Stimulated activated memory B cell treated with anti-CD40 and anti-IgM and Interleukin-4, amounts not matched to agents 10 μg/mL and 1 μg/mL and 100 μg/mL, for 72 hours (primary cell): Measurements from ENCODE around the gene CLDN5.
"Not testable (repeated sequence)": the region's sequence is repeated elsewhere in the genome, so short reads cannot be mapped to it uniquely, and the experiment has no call there.

ENCODE experiments used
- ATAC-seq: fragments of 150-1000 bp; cut with Tn5 transposase; 2 replicates; pipeline ENCODE4 v1.10.0; 2021
- H3K27ac Mint-ChIP-seq: one replicate; pipeline ENCODE4 v1.8.0; 2022; ENCODE audit warnings: mild to moderate bottlenecking, mixed read lengths
- H3K27me3 Mint-ChIP-seq: one replicate; pipeline ENCODE4 v1.8.0; 2022; ENCODE audit warnings: mixed read lengths
- H3K36me3 Mint-ChIP-seq: one replicate; pipeline ENCODE4 v1.8.0; 2022; ENCODE audit warnings: mixed read lengths
- H3K4me1 Mint-ChIP-seq: one replicate; pipeline ENCODE4 v1.8.0; 2022; ENCODE audit warnings: mixed read lengths
- H3K4me3 Mint-ChIP-seq: one replicate; pipeline ENCODE4 v1.8.0; 2022; ENCODE audit warnings: mild to moderate bottlenecking, moderate library complexity, mixed read lengths
- H3K9me3 Mint-ChIP-seq: one replicate; pipeline ENCODE4 v1.8.0; 2022; ENCODE audit warnings: mixed read lengths

Gene CLDN5

DNA sequence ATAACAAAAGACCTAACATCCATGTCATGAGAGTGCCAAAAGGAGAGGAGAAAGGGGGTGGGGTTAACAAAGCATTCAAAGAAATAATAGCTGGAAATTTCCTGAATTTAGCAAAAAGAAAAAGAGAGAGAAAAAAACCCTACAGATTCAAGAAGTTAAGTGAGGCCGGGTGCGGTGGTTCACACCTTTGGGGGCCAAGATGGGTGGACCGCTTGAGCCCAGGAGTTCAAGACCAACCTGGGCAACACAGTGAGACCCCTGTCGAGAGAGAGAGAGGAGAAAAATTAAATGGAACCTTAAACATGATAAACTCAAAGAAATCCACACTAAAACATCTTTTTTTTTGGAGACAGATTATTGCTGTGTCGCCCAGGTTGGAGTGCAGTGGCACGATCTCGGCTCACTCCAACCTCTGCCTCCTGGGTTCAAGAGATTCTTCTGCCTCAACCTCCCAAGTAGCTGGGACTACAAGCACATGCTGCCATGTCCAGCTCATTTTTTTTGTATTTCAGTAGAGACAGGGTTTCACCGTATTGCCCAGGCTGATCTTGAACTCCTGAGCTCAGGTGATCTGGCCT lies 8.9 kb upstream of the CLDN5 start:
- Mint-ChIP-seq H3K36me3 (no peaks in the 10 kb centered on the region), H3K27me3 (peaks cover 37% of the 10 kb centered on the region), H3K4me1 (no peaks in the 10 kb centered on the region), H3K4me3 (no peak overlapping the region), H3K9me3 (no peaks in the 10 kb centered on the region), H3K27ac (no peak overlapping the region)
- ATAC-seq, result no peak

DNA sequence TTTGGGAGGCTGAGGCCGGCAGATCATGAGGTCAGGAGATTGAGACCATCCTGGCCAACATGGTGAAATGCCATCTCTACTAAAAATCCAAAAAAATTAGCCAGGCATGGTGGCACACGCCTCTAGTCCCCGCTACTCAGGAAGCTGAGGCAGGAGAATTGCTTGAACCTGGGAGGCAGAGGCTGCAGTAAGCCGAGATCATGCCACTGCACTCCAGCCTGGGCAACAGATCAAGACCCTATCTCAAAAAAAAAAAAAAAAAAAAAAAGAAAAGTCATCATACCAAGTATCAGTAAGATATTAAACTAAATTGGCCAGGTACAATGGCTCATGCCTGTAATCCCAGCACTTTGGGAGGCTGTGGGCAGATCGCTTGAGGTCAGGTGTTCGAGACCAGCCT lies 7.1 kb upstream of the CLDN5 start:
- H3K4me1 Mint-ChIP-seq, H3K36me3 Mint-ChIP-seq: not testable (repeated sequence)
- peaks cover 49% of the 10 kb centered on the region for H3K27me3 Mint-ChIP-seq

DNA sequence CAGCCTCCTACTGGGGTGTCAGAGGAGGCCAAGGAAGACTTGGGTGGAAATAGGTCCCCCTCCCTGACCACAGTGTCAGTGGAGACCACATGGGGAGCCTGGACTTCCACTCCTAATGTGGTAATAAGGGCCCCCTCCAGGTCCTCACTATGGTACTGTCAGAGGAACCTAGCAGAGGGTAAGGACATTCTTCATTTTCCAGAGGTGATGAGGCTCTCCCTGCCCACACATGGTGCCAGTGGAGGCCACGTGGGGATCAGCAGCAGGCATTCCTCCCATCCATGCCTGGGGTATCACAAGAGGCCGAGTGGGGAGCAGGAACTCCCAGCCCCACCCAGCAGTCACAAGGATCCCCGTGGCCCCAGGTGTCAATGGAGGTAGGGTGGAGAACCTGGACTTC lies 6.5 kb upstream of the CLDN5 start:
- Mint-ChIP-seq H3K4me3 (no peak overlapping the region), H3K27ac (no peak overlapping the region), H3K9me3 (no peaks in the 10 kb centered on the region), H3K36me3 (no peaks in the 10 kb centered on the region), H3K4me1 (no peaks in the 10 kb centered on the region), H3K27me3 (peaks cover 55% of the 10 kb centered on the region)
- no peak for ATAC-seq

More for the DNA sequence above, 7.1 kb upstream of the CLDN5 start:
- not testable (repeated sequence) for H3K4me3 Mint-ChIP-seq, ATAC-seq, H3K9me3 Mint-ChIP-seq, H3K27ac Mint-ChIP-seq

DNA sequence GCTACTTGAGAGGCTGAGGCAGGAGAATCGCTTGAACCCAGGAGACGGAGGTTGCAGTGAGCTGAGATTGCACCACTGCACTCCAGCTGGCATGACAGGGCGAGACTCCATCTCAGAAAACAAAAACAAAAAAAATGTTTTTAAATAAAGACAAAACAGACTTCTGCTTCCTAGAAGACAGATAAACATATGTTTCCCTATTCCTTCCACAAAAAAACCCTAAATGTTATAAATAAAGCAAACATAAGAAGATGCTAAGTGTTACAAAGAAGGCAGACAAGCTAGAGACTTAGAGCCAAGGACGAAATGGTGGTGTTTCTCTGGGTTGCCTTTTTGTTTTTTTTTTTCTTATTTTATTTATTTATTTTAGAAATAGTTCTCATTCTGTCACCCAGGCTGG lies 5.6 kb upstream of the CLDN5 start:
- Mint-ChIP-seq H3K4me1 (peaks cover 3% of the 10 kb centered on the region), H3K36me3 (no peaks in the 10 kb centered on the region), H3K9me3 (no peaks in the 10 kb centered on the region), H3K27me3 (peaks cover 64% of the 10 kb centered on the region), H3K4me3 (no peak overlapping the region), H3K27ac (no peak overlapping the region)
- no peak for ATAC-seq

DNA sequence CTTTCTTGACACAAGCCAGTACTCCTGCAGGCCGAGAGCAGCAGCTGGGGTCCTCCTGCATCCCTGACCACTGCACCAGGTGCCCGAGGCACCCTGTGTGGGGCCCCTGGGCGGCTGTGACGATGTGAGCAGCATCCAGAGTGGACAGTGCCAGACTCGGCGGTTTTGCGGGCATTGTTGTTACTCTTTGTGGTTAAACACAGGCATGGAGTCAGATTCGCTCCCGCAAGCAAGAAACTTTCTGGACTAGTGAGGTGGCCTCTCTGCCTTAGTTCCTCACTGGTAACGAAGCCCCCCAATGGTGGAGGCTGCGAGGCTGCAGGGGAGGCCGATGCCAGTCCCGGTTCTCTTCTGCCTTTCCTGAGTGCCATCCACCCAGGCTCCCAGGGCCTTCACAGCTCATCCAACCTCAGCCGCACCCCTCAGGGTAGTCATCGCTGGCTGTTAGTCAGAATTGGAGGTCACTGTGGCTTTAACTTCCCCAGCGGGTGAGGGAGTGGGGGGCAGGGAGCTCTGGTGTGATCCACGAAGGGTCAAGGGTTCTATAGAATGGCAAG lies 3.7 kb upstream of the CLDN5 start:
- Mint-ChIP-seq H3K27ac (no peak overlapping the region), H3K36me3 (no peaks in the 10 kb centered on the region), H3K27me3 (peaks cover 68% of the 10 kb centered on the region), H3K4me1 (peaks cover 8% of the 10 kb centered on the region), H3K9me3 (no peaks in the 10 kb centered on the region), H3K4me3 (no peak overlapping the region)
- no peak for ATAC-seq

DNA sequence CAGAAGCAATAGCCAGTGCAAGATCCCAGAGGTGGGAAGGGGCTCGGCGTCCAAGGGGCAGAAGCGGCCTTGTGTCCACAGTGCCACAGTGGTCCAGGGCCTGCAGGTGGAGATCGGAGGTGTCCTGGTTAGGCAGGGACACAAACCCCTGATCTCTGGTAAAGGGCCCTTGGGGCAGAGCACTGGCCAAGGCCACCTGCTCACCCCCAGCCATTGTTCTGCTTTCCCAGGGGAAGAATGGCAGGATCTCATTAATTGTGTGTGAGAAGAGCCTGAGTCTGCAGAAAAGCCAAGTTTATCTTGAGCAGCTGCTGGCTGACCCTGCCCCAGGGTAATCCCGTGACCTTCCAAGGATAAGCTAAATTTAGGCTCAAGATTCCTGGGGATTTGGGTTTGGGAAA lies 3.1 kb upstream of the CLDN5 start:
- Mint-ChIP-seq H3K9me3 (no peaks in the 10 kb centered on the region), H3K27me3 (peaks cover 68% of the 10 kb centered on the region), H3K4me1 (peaks cover 8% of the 10 kb centered on the region), H3K27ac (no peak overlapping the region), H3K4me3 (no peak overlapping the region), H3K36me3 (no peaks in the 10 kb centered on the region)
- ATAC-seq, result no peak

DNA sequence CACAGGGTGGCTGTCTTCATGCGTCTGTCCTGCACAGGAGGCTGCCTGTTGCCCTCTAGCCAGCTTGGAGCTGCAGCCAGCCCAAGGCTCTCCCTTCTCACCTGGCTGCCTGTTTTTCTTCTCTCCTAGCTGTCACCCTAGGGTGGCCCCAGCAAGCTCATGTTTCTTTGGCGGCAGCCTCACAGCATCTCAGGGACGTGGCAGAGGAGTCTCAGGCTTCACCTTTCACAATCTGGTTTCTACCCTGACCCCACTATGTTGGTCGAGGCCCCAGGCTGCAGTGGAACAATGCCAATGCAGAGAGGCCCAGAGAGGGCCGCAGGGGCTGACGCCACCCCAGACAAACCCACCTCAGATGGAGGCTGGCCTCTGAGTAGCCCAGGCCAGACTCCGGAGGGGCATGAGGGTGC lies 2.5 kb upstream of the CLDN5 start:
- H3K4me1 Mint-ChIP-seq, result peaks cover 8% of the 10 kb centered on the region
- H3K4me3 Mint-ChIP-seq, result no peak overlapping the region
- H3K36me3 Mint-ChIP-seq, result no peaks in the 10 kb centered on the region
- no peaks in the 10 kb centered on the region for H3K9me3 Mint-ChIP-seq
- H3K27me3 Mint-ChIP-seq, result peaks cover 68% of the 10 kb centered on the region
- no peak for ATAC-seq
- H3K27ac Mint-ChIP-seq, result no peak overlapping the region

DNA sequence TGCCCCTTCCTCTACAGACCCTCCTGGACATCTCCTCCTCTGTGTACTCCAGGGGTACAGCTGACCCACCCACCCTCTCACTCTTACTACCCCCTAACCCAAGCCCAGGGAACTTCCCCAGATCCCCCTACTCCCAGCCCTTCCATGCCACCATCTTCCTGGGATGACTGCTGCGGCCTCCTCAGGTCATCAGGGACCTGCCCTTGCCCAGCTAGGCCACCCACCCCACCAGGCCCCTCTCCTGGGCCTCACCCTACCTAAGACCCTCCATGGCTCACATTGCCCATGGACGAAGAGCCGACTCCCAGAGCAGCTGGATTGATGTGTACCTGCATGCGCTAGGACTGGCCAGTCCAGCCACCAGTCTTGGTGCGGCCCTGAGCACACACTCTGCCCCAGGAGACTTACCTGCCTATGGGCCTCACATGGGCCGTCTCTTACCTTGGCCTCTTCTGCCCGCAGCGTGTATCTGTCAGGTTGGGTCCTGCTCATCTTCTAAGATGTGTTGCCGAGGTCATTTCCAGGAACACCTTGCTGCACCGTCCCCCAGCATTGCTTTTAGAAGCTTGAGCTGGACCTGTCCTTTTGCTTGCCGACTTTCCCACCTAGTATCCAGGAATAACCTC lies 2.0 kb upstream of the CLDN5 start:
- no peak overlapping the region for H3K4me3 Mint-ChIP-seq
- H3K27ac Mint-ChIP-seq, result no peak overlapping the region

DNA sequence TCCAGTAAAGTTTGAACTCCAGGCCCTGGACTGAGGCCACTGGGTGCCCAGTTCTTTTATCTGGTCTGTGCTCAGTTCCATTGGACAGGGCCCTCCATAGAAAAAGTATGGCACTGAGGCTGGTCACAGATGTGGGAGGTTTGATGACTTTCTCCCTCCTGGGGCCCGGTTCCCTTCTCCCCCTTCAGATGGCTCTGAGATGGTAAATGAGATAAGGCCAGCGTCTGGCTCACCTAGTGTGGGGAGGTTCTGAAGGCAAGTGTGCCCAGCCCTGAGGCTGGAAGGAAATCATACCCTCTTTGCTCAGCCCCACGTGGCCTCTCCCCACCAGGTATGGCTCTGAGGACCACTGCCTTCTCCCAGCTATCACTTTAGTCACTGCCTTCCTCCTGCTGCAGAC lies 1.5 kb upstream of the CLDN5 start:
- H3K4me1 Mint-ChIP-seq, result peaks cover 8% of the 10 kb centered on the region

More for the DNA sequence above, 2.0 kb upstream of the CLDN5 start:
- Mint-ChIP-seq H3K4me1 (peaks cover 8% of the 10 kb centered on the region), H3K27me3 (peaks cover 64% of the 10 kb centered on the region), H3K36me3 (no peaks in the 10 kb centered on the region), H3K9me3 (no peaks in the 10 kb centered on the region)
- ATAC-seq, result no peak

DNA sequence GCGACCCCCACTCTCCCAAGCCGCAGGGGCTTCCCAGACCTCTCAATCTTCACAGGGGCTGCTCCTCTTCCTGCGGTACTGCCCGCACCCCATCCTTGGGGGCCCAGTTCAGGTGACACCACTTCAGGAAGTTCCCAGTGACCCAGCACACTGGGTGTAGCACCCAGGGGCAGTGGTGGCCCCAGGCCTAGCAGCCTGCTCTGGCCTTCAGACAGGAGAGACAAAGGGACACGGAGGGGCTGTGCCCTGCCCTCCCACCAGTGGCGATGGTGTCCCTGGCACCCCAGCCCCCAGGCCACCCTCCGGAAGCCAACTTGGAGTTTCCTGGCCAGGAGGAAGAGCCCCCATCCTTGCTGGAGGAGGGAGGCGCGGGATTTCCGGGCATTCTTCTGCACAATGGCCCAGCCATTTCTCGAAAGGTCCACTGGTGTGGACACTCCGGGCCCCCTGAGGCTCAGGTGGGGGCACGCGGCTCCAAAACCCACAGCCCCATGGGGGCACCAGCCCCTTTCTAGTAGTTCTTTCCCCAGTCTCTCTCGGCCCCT lies 978 bp upstream of the CLDN5 start:
- Mint-ChIP-seq H3K27ac (no peak overlapping the region), H3K36me3 (no peaks in the 10 kb centered on the region), H3K4me3 (peak overlapping the region; percentile 40), H3K9me3 (no peaks in the 10 kb centered on the region), H3K27me3 (peaks cover 54% of the 10 kb centered on the region), H3K4me1 (peaks cover 8% of the 10 kb centered on the region)
- no peak for ATAC-seq

More for the DNA sequence above, 1.5 kb upstream of the CLDN5 start:
- H3K27ac Mint-ChIP-seq, result no peak overlapping the region
- no peak for ATAC-seq
- H3K27me3 Mint-ChIP-seq, result peaks cover 59% of the 10 kb centered on the region
- no peaks in the 10 kb centered on the region for H3K9me3 Mint-ChIP-seq
- no peak overlapping the region for H3K4me3 Mint-ChIP-seq
- no peaks in the 10 kb centered on the region for H3K36me3 Mint-ChIP-seq

DNA sequence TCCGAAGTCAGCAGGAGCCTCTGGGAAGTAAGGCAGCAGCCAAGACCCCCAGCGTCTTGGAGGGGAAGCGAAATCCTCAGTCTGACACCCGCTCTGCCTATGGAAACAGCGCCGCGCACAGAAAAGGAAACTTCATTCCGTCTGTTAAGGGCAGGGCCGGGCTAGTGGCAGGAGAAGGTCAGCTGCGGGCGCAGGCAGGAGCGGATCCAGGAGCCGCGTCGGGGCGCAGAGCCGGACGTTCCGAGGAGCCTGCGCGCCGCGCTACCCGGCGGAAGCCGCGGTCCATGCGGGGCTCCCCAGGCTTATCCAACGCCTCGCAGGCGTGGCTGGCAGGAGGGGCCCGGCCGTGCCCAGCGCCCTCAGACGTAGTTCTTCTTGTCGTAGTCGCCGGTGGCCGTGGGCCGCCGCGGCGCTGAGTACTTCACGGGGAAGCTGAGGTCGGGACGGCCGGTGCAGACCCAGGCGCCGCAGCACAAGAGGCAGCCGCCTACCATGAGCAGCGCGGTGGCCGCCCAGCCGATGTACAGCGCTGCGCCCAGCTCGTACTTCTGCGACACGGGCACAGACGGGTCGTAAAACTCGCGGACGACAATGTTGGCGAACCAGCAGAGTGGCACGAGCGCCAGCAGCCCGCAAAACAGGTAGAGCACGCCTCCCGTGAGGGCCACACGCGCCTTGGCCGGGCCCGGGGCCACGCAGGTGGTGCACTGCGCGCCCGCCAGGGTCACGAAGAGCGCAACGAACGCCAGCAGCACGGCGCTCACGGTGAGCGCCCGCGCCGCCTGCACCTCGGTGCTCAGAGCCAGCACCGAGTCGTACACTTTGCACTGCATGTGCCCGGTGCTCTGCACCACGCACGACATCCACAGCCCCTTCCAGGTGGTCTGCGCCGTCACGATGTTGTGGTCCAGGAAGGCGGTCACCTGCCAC lies 705 bp downstream of the CLDN5 start:
- H3K27me3 Mint-ChIP-seq, result peaks cover 54% of the 10 kb centered on the region

DNA sequence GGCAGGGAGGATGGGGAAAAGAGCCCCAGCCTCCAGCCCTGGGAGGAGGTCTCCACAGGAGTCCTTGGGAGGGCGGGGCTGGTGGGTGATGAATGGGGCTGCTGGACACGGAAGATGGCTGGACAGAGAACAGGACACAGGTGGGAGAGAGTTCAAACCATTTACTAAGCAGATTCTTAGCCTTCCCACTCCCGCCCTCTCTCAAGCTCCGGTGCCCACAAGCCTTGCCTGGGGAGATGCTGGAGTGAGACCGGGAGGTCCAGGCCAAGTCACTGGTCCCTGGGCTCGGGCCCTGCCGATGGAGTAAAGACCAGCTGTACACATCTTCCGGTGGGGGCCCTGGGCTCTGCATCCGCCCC lies 1.4 kb downstream of the CLDN5 start:
- H3K27me3 Mint-ChIP-seq, result peaks cover 54% of the 10 kb centered on the region
- no peaks in the 10 kb centered on the region for H3K36me3 Mint-ChIP-seq

More for the DNA sequence above, 705 bp downstream of the CLDN5 start:
- Mint-ChIP-seq H3K27ac (no peak overlapping the region), H3K9me3 (no peaks in the 10 kb centered on the region), H3K4me1 (peaks cover 8% of the 10 kb centered on the region), H3K4me3 (no peak overlapping the region), H3K36me3 (no peaks in the 10 kb centered on the region)
- ATAC-seq, result peak; percentile 24

DNA sequence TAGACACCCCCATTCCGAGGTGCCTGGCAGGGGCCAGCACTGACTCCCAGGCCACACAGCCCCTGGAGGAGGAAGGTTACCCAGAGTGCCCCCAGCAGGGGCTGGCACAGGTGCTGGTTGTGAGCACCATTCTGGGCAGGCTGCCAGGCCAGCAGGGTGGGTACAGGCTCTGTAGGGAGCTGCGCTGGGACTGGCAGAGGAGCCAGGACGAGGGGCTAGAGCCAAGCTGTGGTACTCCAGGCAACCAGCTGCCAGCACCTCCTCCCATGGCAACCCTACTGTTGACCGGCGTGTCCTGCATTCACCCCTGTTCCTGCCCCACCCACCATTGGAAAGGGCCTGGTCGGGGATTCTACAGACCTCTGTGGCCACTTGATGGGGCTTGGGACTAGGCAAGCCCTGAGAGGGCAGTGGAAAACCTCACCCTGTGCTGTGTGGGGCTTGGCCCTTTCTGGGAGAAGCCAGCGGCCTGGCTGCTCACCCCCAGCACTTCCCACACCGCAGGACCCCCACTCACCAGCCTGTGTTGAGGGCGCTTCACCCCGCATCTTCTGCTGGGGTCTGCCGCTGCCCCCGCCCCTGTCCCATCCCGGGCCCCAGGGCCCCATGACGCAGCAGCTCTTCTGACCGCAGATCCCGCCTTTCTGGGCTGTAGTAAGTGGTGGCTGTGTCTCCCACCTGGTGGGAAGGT lies 1.9 kb downstream of the CLDN5 start:
- Mint-ChIP-seq H3K4me3 (peak overlapping the region; percentile 41), H3K27me3 (peaks cover 52% of the 10 kb centered on the region), H3K36me3 (no peaks in the 10 kb centered on the region), H3K9me3 (no peaks in the 10 kb centered on the region), H3K4me1 (peaks cover 8% of the 10 kb centered on the region), H3K27ac (no peak overlapping the region)
- ATAC-seq, result no peak

More for the DNA sequence above, 1.4 kb downstream of the CLDN5 start:
- Mint-ChIP-seq H3K27ac (no peak overlapping the region), H3K9me3 (no peaks in the 10 kb centered on the region), H3K4me1 (peaks cover 8% of the 10 kb centered on the region), H3K4me3 (peak overlapping the region; percentile 41)
- no peak for ATAC-seq

DNA sequence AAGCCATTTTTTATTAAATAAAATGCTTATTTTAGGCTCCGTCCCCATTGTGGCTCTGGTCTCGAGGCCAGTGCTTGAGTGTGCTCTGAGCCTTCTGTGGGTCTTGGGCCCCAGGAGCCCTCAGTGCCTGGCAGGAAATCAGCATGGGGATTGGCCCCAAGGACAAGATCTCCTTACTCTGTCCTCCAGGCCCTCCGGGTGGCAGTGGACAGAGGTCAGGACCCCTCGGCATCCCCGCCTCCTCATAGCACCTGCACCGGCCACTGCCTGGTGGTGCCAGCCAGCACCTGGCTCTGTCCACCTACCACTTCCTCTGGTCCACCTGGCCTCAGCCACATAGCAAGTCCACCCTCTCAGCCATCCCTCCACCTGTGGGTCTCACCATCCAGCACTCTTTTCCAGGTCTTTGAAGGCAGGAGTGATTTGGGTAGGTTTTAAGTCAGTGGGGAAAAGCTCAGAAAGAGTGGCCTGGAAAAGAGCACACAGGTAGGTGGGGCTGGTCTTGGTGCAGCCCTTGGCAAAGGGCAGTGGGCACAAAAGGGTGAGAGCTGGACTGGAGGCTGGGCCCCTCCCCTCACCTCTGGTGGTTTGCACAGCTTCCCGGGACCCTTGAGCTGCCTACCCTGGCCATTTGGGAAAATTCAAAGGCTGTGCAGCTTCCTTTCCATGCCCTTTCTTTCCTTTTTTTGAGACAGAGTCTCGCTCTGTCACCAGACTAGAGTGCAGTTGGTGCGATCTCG lies 3.5 kb downstream of the CLDN5 start:
- H3K9me3 Mint-ChIP-seq, result no peaks in the 10 kb centered on the region
- peaks cover 8% of the 10 kb centered on the region for H3K4me1 Mint-ChIP-seq
- no peak for ATAC-seq
- H3K27ac Mint-ChIP-seq, result no peak overlapping the region
- H3K36me3 Mint-ChIP-seq, result no peaks in the 10 kb centered on the region
- H3K4me3 Mint-ChIP-seq, result no peak overlapping the region
- H3K27me3 Mint-ChIP-seq, result peaks cover 36% of the 10 kb centered on the region
